HepG2 (cell line): ENCODE results near the gene NME2. TPM values are rescaled to one million over a fixed set of nuclear protein-coding genes. Genes with fewer than 3 reads are reported as not detected.

Source experiments
- ARHGAP35 ChIP-seq: sonication (generic); formaldehyde crosslinking; IDR thresholded peaks from 2 replicates; pipeline ENCODE4 v1.9.0; 2022; ENCODE audit warnings: mild to moderate bottlenecking, inconsistent platforms, moderate library complexity, missing genetic modification reagents, borderline replicate concordance
- ARID2 ChIP-seq: sonication (generic); formaldehyde crosslinking; IDR thresholded peaks from 2 replicates; pipeline ENCODE4 v1.8.1; 2022; ENCODE audit warnings: mild to moderate bottlenecking, missing genetic modification reagents, borderline replicate concordance
- ATF7-NPFF ChIP-seq: sonication (generic); formaldehyde crosslinking; IDR thresholded peaks from 2 replicates; pipeline ENCODE4 v1.8.1; 2023; ENCODE audit warnings: mild to moderate bottlenecking, low read depth, missing genetic modification reagents, moderate library complexity
- CHD4 ChIP-seq: fragments of 200-600 bp; sonication (generic); IDR thresholded peaks from 2 replicates; pipeline ENCODE4 v1.7.0; 2017; ENCODE audit warnings: mild to moderate bottlenecking, low read length, borderline replicate concordance
- EEA1 ChIP-seq: sonication (generic); formaldehyde crosslinking; IDR thresholded peaks from 2 replicates; pipeline ENCODE4 v1.5.1; 2020; ENCODE audit warnings: mild to moderate bottlenecking, missing genetic modification reagents, borderline replicate concordance
- EHMT2 ChIP-seq: fragments of 200-600 bp; sonication (generic); IDR thresholded peaks from 2 replicates; pipeline ENCODE4 v1.7.0; 2017; ENCODE audit warnings: antibody characterized with exemption, low read depth, low read length, borderline replicate concordance
- FOXK2 ChIP-seq: fragments of 450-650 bp; IDR thresholded peaks from 2 replicates; pipeline ENCODE4 v1.6.1; 2016
- GTF3A ChIP-seq: sonication (generic); formaldehyde crosslinking; conservative IDR thresholded peaks from 2 replicates; pipeline ENCODE4 v1.4.0; 2020; ENCODE audit warnings: mild to moderate bottlenecking, missing genetic modification reagents
- KDM5B ChIP-seq: sonication (generic); formaldehyde crosslinking; IDR thresholded peaks from 2 replicates; pipeline ENCODE4 v1.4.0; 2020; ENCODE audit warnings: missing genetic modification reagents, mild to moderate bottlenecking, borderline replicate concordance
- KMT2B ChIP-seq: IDR thresholded peaks from 2 replicates; pipeline ENCODE4 v1.6.1; 2016; ENCODE audit warnings: missing genetic modification reagents, missing compliant biosample characterization
- NR3C1 ChIP-seq: sonication (generic); formaldehyde crosslinking; IDR thresholded peaks from 2 replicates; pipeline ENCODE4 v1.4.0; 2020; ENCODE audit warnings: missing genetic modification reagents
- RELA ChIP-seq: sonication (generic); formaldehyde crosslinking; IDR thresholded peaks from 2 replicates; pipeline ENCODE4 v1.4.0; 2020; ENCODE audit warnings: missing genetic modification reagents
- RFX5 ChIP-seq: IDR thresholded peaks from 2 replicates; pipeline ENCODE4 v1.6.1; 2011; ENCODE audit warnings: low read depth, low read length, improper control_type of control experiment
- SIN3A ChIP-seq: IDR thresholded peaks from 2 replicates; pipeline ENCODE4 v1.6.1; 2011; ENCODE audit warnings: low read depth, mild to moderate bottlenecking, control low read depth, low read length, borderline replicate concordance
- STAT5B ChIP-seq: sonication (generic); formaldehyde crosslinking; IDR thresholded peaks from 2 replicates; pipeline ENCODE4 v1.4.0; 2020; ENCODE audit warnings: missing genetic modification reagents
- SYNCRIP ChIP-seq: fragments of 200-400 bp; formaldehyde crosslinking; IDR thresholded peaks from 2 replicates; pipeline ENCODE4 v1.6.1; 2018; ENCODE audit warnings: mild to moderate bottlenecking, low read depth, low read length; ENCODE audit not compliant: insufficient read depth
- TARDBP ChIP-seq: sonication (generic); formaldehyde crosslinking; IDR thresholded peaks from 2 replicates; pipeline ENCODE4 v1.8.0; 2022; ENCODE audit warnings: mild to moderate bottlenecking, missing genetic modification reagents
- TCF7 ChIP-seq: sonication (generic); IDR thresholded peaks from 2 replicates; pipeline ENCODE4 v1.6.1; 2016; ENCODE audit warnings: antibody characterized with exemption, low read depth
- ZNF260 ChIP-seq: sonication (generic); formaldehyde crosslinking; IDR thresholded peaks from 2 replicates; pipeline ENCODE4 v1.4.0; 2020; ENCODE audit warnings: missing genetic modification reagents, low read depth, mild to moderate bottlenecking, borderline replicate concordance
- ZNF274 ChIP-seq: sonication (generic); formaldehyde crosslinking; IDR thresholded peaks from 2 replicates; pipeline ENCODE4 v1.5.1; 2020; ENCODE audit warnings: mild to moderate bottlenecking, missing genetic modification reagents
- ZNF441 ChIP-seq: sonication (generic); formaldehyde crosslinking; IDR thresholded peaks from 2 replicates; pipeline ENCODE4 v1.7.0; 2021; ENCODE audit warnings: missing genetic modification reagents, borderline replicate concordance
- ZNF672 ChIP-seq: sonication (generic); formaldehyde crosslinking; IDR thresholded peaks from 2 replicates; pipeline ENCODE4 v1.8.1; 2022; ENCODE audit warnings: missing genetic modification reagents
- ZNF7 ChIP-seq: IDR thresholded peaks from 2 replicates; pipeline ENCODE4 v1.6.1; 2016; ENCODE audit warnings: missing biosample characterization, missing genetic modification reagents
- ZNF772 ChIP-seq: sonication (generic); formaldehyde crosslinking; IDR thresholded peaks from 2 replicates; pipeline ENCODE4 v1.5.0; 2020; ENCODE audit warnings: mild to moderate bottlenecking, missing genetic modification reagents
- ZNF773 ChIP-seq: sonication (generic); formaldehyde crosslinking; IDR thresholded peaks from 2 replicates; pipeline ENCODE4 v1.4.0; 2020; ENCODE audit warnings: missing genetic modification reagents, borderline replicate concordance
- ZSCAN9 ChIP-seq: IDR thresholded peaks from 2 replicates; pipeline ENCODE4 v1.6.1; 2016; ENCODE audit warnings: borderline replicate concordance
- polyA plus RNA-seq, 8 experiments: library from polyadenylated mRNA; depleted of rRNA in 3 of 8; stranded (reverse) in 7 of 8; unstranded in 1 of 8; fragments of >200 nt; fragmentation: Illumina TruSeq in 4 of 8; extraction: Trizol in 4 of 8; gene quantifications; 2 replicates each; pipeline versions ENCODE4 v1.2.1 to v1.2.3, GENCODE V29; 2011 to 2016; ENCODE audit warnings: low read depth in 4 of 8, missing spikeins in 1 of 8, mixed read lengths in 1 of 8; ENCODE audit not compliant: insufficient read depth in 1 of 8
- total RNA-seq, 5 experiments: library from RNA; depleted of rRNA; stranded (reverse); fragments of >200 nt; fragmentation: Illumina TruSeq; extraction: Trizol; gene quantifications; 2 replicates each; pipeline ENCODE4 v1.2.3, GENCODE V29; 2016; ENCODE audit warnings: low read depth in 1 of 5
- TF ChIP-seq, protein P1 (sequence below): IDR thresholded peaks from 2 replicates; pipeline ENCODE4 v1.6.1; 2012; ENCODE audit warnings: inconsistent platforms
- TF ChIP-seq, protein P2 (sequence below): sonication (generic); formaldehyde crosslinking; IDR thresholded peaks from 2 replicates; pipeline ENCODE4 v1.5.1; 2020; ENCODE audit warnings: missing genetic modification reagents, mild to moderate bottlenecking, borderline replicate concordance
- TF ChIP-seq, protein P3 (sequence below): sonication (generic); formaldehyde crosslinking; IDR thresholded peaks from 2 replicates; pipeline ENCODE4 v1.5.1; 2020; ENCODE audit warnings: missing genetic modification reagents, mild to moderate bottlenecking, borderline replicate concordance

NME2 gene
- total and polyA plus RNA-seq, 2 of the 13 experiments (the other 11 are each of a cell fraction or from before 2014, with no cell fraction given), result 790 to 1,213 TPM

DNA sequence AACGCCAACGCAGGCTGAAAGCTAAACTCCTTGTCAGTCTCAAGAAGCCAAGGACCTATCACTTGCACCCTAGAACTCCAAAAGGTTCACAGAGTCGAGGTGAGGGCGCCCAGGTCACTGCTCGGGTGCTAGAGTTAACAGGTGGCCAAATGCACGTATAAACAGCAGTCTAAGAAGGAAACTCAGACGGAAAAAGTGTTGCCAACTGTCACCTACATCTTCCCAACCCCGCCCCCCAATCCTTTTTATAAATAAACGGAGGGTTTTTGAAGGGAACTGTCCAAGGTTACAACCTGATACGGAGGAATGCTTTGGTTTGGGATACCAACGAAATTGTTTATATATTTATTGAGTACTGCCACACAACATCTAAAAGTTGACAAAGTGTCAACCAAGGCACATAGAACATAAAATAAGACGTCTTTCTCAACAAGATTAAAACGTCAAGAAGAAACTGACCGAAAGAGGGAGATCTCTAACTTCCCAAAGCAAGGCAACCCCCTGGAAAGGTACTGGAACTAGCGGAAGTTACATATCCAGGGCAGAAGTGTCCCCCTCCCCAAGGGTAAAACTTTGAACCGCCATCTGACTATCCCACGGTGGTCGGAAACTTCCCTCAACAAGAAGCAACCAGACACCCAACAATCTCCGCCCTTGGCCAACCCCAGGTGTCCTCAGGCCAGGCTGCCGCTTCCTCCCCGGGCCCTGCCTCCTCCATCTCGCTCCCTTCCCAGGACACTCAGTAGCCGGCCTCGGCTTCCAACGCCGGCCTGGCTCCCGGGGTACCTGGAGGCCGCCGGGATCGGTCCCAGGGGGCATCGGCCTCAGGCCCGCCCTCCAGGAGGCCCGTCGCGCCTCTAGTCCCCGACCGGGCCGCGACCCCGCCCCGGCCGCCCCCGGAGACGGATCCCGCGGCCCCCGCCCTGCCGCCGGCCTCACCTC is 46.5 kb upstream of the NME2 start (continued):
- TF ChIP-seq RFX5 (no peak), FOXK2 (no peak), ZNF7 (CRISPR knock-in tag) (no peak), SIN3A (peak; percentile 90; the same call in 1 of the 2 replicates), ZNF772 (no peak), ATF7-NPFF (CRISPR knock-in tag) (no peak), RELA (CRISPR knock-in tag) (no peak), KMT2B (no peak; the same call in 1 of the 2 replicates), KDM5B (CRISPR knock-in tag) (no peak), SYNCRIP (no peak), NR3C1 (CRISPR knock-in tag) (no peak), EEA1 (CRISPR knock-in tag) (no peak), ZNF773 (CRISPR knock-in tag) (no peak), TCF7 (no peak), ARID2 (CRISPR knock-in tag) (no peak), TARDBP (CRISPR knock-in tag) (no peak), ARHGAP35 (CRISPR knock-in tag) (no peak), EHMT2 (no peak), CHD4 (no peak), STAT5B (CRISPR knock-in tag) (no peak), ZNF672 (CRISPR knock-in tag) (no peak), ZSCAN9 (no peak), ZNF260 (CRISPR knock-in tag) (no peak), GTF3A (CRISPR knock-in tag) (no peak), ZNF274 (CRISPR knock-in tag) (no peak), ZNF441 (CRISPR knock-in tag) (no peak)
- TF ChIP-seq, protein P1, sequence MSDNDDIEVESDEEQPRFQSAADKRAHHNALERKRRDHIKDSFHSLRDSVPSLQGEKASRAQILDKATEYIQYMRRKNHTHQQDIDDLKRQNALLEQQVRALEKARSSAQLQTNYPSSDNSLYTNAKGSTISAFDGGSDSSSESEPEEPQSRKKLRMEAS, result no peak
- TF ChIP-seq, protein P2, sequence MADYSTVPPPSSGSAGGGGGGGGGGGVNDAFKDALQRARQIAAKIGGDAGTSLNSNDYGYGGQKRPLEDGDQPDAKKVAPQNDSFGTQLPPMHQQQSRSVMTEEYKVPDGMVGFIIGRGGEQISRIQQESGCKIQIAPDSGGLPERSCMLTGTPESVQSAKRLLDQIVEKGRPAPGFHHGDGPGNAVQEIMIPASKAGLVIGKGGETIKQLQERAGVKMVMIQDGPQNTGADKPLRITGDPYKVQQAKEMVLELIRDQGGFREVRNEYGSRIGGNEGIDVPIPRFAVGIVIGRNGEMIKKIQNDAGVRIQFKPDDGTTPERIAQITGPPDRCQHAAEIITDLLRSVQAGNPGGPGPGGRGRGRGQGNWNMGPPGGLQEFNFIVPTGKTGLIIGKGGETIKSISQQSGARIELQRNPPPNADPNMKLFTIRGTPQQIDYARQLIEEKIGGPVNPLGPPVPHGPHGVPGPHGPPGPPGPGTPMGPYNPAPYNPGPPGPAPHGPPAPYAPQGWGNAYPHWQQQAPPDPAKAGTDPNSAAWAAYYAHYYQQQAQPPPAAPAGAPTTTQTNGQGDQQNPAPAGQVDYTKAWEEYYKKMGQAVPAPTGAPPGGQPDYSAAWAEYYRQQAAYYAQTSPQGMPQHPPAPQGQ (CRISPR knock-in tag), result no peak
- TF ChIP-seq, protein P3, sequence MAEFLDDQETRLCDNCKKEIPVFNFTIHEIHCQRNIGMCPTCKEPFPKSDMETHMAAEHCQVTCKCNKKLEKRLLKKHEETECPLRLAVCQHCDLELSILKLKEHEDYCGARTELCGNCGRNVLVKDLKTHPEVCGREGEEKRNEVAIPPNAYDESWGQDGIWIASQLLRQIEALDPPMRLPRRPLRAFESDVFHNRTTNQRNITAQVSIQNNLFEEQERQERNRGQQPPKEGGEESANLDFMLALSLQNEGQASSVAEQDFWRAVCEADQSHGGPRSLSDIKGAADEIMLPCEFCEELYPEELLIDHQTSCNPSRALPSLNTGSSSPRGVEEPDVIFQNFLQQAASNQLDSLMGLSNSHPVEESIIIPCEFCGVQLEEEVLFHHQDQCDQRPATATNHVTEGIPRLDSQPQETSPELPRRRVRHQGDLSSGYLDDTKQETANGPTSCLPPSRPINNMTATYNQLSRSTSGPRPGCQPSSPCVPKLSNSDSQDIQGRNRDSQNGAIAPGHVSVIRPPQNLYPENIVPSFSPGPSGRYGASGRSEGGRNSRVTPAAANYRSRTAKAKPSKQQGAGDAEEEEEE (CRISPR knock-in tag), result no peak
